ENCODE data around the gene SPACA4. TPM values are rescaled to one million over a fixed set of nuclear protein-coding genes. Genes with fewer than 3 reads are reported as not detected.

Gene SPACA4
- total and polyA plus RNA-seq, 9 of the 15 experiments (the other 6 are each of a cell fraction or from before 2014, with no cell fraction given) = not detected

DNA sequence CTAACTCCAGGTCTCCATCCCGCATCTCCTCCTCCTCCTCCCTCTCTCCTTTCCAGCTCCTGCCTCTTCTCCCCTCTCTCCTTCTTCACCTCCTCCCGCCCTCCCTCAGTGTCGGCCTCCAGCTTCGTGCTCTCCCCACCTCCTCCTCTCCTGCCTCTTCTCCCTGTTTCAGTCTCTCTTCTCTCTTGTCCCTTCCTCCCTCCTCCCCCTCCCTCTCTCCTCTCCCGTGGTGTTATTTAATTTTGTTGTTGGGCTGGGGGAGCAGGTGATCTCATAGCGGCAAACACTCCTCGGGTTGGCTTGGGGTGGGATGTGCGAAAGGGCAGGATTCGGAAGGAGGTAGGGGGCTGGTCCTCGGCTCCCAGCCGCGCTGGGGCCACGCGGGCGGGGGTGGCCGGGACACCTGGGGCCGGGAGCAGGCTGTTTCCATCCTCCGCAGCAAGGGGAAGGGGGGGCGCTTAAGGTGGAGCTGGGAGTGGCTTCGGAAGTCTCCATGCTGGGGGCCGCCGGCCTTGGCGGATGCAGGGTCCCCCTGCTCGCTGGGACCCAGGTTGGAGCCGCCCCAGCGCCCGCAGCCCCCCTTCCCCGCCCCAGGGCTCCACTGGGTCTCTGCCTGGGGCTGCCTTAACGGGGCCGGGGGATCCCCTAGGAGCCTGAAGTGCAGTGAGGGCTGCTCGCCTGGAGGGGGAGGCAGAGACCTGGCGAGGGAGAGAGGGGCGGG lies 39.6 kb downstream of the SPACA4 start, which contains the start of gene CA11 (continued):
- TF ChIP-seq SRF (CRISPR knock-in tag; IDR thresholded peaks at IDR 0.05) (peak in 1 of 2 experiments; percentile 50; a peak in 1 of 4 replicates), LARP7 (IDR thresholded peaks at IDR 0.05) (peak; percentile 98), DNMT1 (IDR thresholded peaks at IDR 0.05) (0 out of 2 replicates have a peak, but pooled peaks have one; percentile 81), SP1 (CRISPR knock-in tag; IDR thresholded peaks at IDR 0.05) (peak; percentile 83), RNF2 (IDR thresholded peaks at IDR 0.05) (peak; percentile 41; the same call in 1 of the 2 replicates), HDAC1 (IDR thresholded peaks at IDR 0.05) (peak; percentile 3 to 94; a peak in 2 of 4 replicates), TRIM24 (IDR thresholded peaks at IDR 0.05) (peak in 1 of 2 experiments; percentile 18; a peak in 2 of 4 replicates), SUPT5H (IDR thresholded peaks at IDR 0.05) (peak; percentile 64), COPS2 (conservative IDR thresholded peaks at IDR 0.05) (no peak), PCBP1 (IDR thresholded peaks at IDR 0.05; ENCODE audit: low read depth, low read length, poor library complexity, severe bottlenecking) (peak; percentile 73), SMARCA4 (IDR thresholded peaks at IDR 0.05) (0 out of 2 replicates have a peak, but pooled peaks have one; percentile 48), ATF1 (CRISPR knock-in tag; IDR thresholded peaks at IDR 0.05) (no peak), ATF1 (tag; IDR thresholded peaks at IDR 0.05) (0 out of 2 replicates have a peak, but pooled peaks have one; percentile 42), MTA2 (IDR thresholded peaks at IDR 0.05; ENCODE audit: low read depth) (peak; percentile 31; the same call in 1 of the 2 replicates), CC2D1A (IDR thresholded peaks at IDR 0.05) (peak; percentile 62), KLF13 (tag; IDR thresholded peaks at IDR 0.05; ENCODE audit: borderline replicate concordance, low read depth) (peak; percentile 52; the same call in 1 of the 2 replicates), RAD21 (CRISPR knock-in tag; conservative IDR thresholded peaks at IDR 0.05 in 1 of 2, IDR thresholded peaks at IDR 0.05 in 1 of 2) (peak; percentile 89 to 95)
- TF ChIP-seq, protein P1, sequence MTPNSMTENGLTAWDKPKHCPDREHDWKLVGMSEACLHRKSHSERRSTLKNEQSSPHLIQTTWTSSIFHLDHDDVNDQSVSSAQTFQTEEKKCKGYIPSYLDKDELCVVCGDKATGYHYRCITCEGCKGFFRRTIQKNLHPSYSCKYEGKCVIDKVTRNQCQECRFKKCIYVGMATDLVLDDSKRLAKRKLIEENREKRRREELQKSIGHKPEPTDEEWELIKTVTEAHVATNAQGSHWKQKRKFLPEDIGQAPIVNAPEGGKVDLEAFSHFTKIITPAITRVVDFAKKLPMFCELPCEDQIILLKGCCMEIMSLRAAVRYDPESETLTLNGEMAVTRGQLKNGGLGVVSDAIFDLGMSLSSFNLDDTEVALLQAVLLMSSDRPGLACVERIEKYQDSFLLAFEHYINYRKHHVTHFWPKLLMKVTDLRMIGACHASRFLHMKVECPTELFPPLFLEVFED (CRISPR knock-in tag; conservative IDR thresholded peaks at IDR 0.05) = 0 out of 2 replicates have a peak, but pooled peaks have one; percentile 56
- TF ChIP-seq, protein P2, sequence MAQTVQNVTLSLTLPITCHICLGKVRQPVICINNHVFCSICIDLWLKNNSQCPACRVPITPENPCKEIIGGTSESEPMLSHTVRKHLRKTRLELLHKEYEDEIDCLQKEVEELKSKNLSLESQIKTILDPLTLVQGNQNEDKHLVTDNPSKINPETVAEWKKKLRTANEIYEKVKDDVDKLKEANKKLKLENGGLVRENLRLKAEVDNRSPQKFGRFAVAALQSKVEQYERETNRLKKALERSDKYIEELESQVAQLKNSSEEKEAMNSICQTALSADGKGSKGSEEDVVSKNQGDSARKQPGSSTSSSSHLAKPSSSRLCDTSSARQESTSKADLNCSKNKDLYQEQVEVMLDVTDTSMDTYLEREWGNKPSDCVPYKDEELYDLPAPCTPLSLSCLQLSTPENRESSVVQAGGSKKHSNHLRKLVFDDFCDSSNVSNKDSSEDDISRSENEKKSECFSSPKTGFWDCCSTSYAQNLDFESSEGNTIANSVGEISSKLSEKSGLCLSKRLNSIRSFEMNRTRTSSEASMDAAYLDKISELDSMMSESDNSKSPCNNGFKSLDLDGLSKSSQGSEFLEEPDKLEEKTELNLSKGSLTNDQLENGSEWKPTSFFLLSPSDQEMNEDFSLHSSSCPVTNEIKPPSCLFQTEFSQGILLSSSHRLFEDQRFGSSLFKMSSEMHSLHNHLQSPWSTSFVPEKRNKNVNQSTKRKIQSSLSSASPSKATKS (CRISPR knock-in tag; IDR thresholded peaks at IDR 0.05) = no peak
- TF ChIP-seq, protein P3, sequence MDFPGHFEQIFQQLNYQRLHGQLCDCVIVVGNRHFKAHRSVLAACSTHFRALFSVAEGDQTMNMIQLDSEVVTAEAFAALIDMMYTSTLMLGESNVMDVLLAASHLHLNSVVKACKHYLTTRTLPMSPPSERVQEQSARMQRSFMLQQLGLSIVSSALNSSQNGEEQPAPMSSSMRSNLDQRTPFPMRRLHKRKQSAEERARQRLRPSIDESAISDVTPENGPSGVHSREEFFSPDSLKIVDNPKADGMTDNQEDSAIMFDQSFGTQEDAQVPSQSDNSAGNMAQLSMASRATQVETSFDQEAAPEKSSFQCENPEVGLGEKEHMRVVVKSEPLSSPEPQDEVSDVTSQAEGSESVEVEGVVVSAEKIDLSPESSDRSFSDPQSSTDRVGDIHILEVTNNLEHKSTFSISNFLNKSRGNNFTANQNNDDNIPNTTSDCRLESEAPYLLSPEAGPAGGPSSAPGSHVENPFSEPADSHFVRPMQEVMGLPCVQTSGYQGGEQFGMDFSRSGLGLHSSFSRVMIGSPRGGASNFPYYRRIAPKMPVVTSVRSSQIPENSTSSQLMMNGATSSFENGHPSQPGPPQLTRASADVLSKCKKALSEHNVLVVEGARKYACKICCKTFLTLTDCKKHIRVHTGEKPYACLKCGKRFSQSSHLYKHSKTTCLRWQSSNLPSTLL (IDR thresholded peaks at IDR 0.05) = 0 out of 2 replicates have a peak, but pooled peaks have one; percentile 72
- TF ChIP-seq, protein P4, sequence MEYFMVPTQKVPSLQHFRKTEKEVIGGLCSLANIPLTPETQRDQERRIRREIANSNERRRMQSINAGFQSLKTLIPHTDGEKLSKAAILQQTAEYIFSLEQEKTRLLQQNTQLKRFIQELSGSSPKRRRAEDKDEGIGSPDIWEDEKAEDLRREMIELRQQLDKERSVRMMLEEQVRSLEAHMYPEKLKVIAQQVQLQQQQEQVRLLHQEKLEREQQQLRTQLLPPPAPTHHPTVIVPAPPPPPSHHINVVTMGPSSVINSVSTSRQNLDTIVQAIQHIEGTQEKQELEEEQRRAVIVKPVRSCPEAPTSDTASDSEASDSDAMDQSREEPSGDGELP (CRISPR knock-in tag; IDR thresholded peaks at IDR 0.05; ENCODE audit: borderline replicate concordance) = peak; percentile 68; the same call in 1 of the 2 replicates
